Amniotic epithelial cell (primary cell): ENCODE results near the gene PTOV1.

Experiments
- DNase-seq: peaks from one replicate; pipeline ENCODE4 v3.0.0-alpha.2; 2010; ENCODE audit warnings: low read depth

The PTOV1 gene

DNA sequence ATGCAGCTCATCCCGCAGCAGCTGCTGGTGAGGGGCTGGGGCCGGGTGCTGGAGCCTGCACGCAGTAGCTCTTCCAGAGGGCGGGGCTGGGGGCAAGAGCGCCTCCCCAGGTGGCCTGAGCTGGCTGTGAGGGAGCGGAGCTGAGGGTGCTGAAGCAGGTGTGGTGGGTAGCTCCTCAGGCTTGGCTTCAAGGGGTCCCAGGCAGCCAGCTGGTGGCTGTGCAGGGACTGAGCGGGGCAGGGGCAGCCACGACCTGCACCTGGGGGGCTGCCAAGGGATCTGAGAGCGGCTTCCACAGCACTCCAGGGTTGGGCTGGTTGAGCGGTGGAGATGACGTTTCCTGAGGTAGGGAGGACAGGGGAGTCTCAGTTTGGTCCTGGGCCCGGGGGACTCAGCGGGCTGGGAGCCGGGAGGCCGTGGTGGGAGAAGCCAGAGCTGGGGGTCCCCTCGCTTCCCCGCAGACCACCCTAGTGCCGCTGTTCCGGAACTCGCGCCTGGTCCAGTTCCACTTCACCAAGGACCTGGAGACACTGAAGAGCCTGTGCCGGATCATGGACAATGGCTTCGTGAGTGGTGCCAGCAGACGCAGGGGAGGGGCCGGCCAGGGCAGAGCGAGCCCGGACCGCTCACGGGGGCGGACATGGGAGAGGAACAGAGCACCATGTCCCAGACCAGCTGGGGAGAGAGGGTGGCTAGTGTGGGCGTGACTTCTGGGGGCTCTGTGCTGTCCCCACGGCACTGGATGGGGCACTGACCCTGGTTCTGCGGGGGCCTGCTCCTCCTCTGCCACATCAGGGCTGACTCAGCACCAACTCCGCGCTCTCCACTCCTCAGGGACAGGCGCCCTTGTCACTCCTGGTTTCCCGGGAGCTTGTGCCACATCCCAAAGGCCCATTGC lies 7.4 kb downstream of the PTOV1 start:
- DNase-seq: no peak

DNA sequence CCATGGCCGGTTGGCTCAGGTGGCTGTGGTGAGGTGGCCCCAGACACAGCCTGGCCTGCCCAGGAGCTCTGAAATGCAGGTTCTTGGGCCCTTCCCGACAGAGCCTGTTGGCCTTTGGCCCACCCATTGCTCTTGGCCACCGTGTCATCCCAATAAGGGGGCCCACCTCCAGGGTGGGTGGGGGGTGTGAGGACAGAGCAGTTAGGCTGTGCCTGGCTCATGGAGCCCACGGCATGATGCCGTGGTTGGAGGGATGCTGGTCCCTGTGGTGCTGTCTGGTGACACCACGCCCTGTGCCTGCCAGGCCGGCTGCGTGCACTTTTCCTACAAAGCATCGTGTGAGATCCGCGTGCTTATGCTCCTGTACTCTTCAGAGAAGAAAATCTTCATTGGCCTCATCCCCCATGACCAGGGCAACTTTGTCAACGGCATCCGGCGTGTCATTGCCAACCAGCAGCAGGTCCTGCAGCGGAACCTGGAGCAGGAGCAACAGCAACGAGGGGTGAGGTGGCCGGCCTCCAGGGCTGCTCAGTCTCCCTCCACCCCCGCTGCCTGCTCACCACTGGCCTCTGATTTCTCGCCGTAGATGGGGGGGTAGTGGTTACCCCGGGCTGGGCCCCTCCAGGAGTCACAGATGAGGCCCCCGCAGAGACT lies 8.8 kb downstream of the PTOV1 start:
- DNase-seq: no peak

DNA sequence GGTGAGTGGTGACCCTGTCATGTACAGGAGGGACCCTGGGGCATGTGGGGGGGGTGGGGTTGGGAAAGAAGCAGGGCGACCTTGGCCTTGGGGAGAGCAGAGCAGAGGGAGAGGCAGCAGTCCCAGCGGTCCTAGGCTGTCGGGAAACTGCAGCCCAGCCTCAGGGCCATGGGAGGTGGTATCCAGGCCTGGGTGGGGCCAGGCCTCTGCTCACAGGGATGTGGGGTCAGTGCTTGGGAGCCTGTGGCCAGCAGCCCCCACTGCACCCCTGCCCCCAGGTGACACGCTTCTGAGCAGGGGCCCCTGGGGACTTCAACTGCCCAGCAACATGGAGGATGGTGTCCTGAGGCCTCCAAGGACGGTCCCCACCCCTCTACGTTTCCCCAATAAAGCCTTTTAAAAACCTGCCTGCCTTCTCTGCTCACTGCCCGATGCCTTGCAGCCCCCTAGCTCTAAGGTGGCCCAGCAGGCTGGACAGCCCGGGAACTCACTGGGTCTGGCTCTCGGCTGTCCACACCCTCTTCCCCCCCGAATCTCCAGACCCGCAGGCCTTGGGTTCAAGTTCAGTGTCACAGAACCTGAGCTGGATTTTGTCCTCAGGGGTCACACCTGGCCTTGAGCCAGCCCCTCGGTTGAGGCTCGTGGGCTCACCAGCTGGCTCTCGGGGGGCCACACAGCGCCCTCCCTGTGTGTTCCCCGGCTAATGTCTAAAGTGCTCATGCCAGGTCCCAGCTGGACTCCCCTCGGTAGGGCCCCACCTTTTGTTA lies 9.6 kb downstream of the PTOV1 start:
- DNase-seq: no peak

DNA sequence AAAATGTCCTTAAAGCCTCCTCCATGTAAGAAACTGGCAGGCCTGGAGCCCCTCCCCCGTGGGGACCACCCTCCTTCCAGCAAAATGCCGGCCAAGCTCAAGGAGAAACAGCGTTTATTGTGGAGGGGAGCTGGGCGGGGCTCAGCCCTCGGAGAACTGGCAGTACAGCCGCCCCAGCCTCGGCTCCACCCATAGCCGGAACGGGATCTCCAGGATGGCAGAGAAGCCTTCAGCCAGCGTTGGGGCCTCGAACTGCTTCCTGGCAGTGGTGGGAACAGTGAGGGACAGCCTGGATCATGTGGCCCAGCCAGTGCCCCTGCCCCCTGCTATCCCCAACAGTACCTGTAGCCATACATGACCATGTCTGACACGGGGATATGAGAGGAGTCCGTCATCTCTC lies 10.1 kb downstream of the PTOV1 start:
- DNase-seq: no peak

DNA sequence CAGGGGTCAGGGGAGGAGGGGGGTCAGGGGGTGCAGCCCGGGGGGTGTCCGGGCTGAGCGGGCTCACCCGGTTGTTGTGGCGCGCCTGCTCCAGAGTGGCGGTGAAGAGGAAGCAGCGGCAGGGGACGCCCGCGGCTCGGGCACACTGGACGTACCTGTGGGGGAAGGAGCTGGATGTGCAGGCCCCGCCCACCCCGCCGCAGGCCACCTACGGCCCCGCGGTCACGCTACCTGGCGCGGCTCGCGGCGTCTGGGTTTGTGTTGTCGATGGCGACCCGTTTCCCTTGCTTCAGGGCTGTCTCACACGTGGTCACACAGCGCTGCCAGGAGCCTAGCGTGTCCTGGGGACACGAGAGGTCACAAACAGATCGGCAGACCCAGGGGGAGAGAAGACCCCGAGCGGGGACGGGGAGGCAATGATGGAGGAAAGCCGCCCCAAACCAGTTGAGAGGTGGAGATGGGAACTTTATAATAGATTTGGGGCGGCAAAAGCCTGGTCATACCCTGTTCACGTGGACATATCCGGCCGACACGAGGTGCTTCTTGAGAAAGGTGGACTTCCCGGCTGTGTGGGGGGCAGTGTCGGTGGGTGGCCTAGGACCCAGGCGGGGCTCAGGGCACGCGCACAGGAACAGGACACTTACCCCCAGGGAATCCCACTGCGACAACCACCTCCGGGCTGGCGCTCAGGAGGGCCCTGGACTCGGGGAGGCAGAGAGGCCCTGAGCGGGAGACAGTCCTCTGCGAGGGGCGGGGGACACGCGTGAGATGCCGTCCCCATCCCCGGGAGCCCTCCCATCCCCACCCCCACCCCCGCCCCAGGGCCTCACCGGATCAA lies 10.8 kb downstream of the PTOV1 start:
- DNase-seq: no peak

DNA sequence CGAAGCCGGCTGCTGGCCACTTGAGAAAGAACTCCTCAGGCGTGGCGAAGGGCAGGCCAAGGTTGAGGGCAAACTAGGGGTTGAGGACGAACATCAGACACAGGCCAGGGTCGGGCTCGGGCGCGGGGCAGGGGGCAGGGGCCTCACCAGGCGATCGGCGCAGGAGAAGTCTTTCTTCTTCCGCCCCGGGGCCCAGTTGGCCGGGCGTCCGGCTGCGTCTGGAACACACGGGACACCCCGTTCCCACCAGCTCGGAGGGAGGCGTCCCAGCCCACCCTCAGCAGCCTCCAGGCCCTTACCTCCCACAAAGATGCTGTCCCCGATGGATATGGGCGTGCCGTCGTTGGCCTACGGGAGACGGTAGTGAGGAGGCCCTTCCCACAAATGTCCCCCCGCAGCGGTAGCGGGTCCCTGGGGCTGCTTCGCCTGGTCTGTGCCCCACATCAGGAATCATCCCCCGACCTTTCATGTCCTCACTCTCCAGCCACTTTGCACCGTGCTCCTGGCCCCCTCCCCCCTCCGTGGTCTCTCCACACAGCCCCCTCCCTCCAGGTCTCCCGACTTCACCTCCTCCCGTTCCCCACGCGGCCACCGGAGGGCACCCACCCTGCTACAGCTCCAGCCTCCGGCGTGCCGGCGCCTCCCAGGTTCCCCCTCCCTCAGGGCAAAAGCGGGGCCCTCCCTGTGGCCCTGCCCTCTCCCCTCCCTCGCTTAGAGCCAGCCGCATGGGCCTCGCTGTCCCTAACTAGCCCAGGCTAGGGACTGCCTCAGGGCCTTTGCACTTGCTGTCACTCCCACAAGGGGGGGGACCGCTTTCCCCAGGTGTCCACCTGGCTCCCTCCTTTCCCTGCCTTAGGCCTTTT lies 11.7 kb downstream of the PTOV1 start:
- no peak for DNase-seq

DNA sequence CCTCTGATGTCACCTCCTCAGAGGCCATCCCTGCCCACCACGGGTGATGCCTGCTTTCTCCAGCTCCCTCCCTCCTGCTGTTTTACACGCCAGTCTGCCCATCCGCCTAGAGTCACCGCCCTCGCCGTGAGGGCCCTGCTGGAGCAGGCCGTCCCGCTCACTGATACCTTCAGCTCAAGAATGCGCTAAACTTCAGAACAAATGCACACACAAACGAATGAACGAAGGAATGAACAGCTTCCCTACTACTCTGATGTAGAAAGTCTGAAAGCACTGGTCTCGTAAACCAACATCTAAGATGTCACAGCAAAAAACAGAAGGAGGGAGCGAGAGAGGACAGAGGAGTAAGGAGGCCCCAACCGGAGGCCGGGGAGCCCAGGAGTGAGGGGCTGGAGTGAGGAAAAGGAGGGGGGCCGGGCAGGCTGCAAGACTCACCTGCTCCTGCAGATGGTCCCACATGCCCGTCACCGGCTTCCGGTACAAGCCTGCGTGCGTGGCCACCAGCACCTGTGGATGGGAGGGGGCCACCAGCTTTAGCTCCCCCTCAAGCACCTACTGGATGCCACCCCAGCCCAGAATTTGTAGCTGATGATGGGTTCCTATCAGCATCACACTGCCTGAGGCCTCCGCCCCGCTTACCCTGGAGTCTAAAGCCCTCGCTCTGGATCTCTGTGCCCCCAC lies 12.4 kb downstream of the PTOV1 start:
- no peak for DNase-seq

DNA sequence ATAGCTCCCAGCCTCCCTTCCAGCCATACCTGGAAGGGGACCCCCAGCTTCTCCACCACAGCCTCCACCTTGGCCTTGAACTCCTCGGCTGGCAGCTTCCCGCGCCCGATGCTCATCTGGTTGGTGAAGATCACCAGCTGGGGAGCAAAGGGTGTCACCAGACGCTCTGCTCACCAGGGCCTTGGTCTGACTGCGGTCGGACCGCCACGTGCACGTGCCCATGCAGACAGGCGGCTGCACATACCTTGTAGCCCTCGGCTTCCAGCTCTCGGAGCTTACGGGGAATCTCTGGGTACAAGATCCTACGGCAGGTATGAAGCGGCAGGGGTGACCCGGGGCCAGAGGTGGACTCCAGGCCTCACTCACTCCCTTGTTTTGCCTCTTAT lies 13.0 kb downstream of the PTOV1 start:
- no peak for DNase-seq

DNA sequence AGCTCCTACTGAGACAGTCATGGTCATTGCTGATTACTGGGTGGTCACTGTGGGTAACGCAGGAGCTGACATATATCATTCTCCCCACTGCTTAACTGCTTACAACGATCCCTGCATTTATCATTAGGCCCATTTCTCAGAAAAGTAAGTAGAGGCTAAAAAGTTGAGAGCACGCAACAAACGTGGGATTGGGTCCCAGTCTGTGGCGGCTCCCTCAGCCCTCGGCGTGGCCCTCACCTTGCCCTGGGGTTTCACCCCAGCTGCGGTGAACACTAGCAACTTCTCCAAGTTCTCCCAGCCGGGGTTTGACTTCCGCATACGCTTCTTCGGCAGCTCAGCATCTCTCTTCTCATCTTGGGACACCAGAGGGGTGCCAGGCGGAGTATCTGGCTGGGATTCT lies 13.9 kb downstream of the PTOV1 start:
- DNase-seq: no peak

DNA sequence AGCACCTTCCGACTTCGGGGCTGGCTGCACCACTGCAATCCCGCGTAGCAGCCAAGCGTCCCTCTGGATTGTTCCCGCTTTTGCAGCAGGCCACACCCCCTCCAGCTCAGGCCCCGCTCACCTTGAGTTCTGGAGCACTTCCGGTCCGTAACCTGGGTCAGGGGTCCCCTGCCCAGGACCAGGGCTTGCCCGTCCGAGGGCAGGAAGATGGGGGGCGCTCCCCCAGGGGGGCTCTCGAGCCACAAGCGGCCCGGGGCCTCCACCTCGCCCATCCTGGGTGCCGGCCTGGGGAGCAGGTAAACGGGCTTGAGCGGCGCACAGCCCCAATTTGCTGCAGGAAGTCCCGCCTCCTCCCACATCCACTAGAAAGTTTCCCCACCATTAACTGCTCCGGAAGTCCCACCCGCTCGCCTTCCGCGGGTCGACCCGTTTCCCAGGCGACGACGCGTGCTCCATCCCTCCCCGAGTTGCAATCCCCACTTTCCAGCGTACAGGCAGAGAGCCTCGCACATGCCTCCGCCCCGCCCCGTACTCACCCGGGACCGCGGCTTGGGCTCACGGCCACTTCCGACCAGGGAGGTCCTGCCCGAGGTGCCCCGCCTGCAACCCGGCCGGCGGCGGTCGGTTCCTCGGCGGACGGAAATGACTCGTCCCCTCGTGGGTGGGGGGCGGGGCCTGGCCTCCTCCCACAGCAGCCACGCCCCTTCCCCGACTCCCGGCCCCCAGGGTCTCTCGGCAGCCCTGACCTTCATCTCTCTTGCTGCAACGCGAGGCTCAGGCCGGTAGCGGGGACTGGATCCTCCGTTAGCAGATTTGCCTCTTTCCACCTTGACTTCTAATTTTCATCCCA lies 16.2 kb downstream of the PTOV1 start, which contains the start of gene PNKP:
Gene PNKP (minus strand): TSS at position 644 of the 850 bp plus-strand sequence. CDS start 372 bp downstream, at position 272.
- DNase-seq: peak; percentile 82

DNA sequence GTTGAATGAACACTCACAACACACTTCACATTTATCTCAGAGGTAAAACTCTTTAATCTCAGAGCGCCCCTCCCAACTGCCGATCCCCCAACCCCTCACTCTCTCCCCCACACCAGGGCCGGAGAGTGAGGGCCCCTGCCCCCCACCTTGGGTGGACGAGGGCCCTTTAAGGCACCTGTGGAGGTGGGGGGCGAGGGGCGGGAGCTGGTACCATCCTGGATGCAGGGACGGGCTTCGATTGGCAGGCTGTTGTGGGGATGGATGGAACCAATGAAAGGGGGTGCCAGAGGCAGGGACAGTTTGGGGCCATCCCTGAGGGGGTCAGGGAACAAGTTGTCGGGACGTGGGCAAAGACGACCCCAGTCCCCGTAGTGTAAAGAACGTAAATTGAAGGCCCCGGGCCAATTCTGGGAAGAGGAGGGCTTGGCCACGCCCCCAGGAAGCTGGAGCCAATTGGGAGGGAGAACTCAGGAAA lies 18.1 kb downstream of the PTOV1 start:
- no peak for DNase-seq

DNA sequence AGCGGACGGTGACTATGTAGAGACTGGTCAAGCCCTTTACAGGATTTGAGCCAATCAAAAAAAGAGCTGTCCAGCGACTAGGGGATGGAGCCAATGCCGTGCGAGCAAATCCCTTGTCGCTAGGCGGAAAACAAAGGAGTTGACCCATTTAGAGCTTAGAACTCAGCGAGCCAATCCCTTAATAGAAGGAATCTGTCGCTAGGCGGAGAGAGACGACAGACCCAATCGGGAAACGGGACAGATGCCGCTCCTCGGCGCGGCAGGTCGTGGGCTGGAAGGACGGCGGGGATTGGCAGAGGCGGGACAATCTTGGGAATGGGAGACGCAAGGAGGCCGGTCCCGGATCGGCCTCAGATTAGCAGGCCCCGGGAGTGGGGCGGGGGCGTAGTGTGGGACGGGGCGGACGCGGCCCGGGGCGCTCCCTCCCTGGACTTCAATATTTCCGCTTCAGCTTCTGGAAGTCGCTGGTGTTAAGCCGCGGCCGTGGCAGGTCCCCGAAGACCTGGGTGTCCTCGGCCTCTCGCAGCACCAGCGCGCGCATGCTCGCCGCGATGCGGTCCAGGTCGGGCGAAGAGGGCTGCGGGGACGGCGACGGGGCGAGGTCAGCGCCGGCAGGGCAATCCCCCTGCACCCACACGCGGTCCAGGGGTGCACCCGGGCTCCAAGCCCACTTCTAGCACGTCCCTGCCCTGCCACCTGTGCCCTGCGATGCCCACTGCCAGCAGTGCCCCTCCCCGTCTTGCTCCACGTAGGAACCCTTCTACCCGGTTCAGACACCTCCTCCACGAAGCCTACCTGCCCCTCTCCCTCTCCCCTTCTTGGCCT lies 18.7 kb downstream of the PTOV1 start:
- DNase-seq: peak; percentile 100

DNA sequence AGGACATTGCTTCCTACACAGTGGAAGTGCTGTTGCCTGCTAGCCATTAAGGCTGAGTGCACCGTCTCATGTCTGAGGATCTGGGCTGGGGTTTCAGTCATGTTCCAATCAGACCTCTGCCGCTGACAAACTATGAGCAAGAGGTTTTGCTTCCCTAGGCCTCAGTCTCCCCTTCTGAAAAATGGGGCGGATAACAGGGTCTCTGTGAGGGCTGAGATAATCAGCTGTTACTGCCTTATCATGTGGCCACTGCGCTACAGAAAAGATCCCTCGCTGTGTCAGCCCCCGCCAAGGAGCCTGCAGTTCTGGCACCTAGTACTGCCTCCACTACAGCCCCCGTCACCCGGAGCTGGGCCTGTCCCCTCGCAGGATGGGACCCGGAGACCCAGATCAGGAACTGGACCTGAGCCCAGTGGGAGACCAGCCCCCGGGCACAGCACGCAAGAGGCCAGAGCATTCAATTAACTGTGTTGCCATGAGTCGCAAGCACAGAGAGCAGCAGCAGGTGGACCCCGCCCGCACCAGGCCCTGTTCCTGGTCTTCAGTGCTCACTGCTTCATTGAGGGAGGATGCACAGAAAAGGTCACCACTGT lies 19.4 kb downstream of the PTOV1 start:
- no peak for DNase-seq

DNA sequence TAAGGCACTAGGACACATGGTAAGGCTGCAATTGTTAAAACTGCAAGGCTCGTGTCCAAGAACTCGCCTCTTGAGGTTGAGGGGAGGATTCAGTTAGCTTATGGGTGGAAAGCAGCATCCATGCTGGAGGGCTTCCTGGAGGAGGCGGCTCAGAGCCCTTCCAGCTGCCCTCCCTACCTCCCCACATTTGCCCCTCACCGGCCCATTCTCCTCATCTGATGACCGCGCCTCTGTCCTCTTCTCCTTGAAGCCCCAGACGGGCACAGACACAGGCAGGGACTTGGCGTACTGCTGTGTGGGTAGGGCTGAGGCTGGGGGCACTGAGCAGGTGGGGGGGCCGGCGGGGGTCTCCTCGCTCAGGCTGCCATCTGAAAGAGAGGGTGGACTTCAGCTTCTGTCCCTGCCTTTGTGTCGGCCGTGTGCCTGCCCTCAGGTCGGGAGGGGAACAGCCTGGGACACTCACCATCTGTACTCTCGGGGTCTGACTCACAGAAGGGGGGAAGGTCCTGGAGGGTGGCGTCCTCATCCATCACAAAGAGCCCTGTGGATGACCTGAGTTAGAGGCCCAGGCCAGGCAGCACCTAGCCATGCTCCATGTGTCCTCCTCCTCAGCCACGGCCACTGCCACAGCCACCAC lies 20.5 kb downstream of the PTOV1 start:
- DNase-seq: no peak

DNA sequence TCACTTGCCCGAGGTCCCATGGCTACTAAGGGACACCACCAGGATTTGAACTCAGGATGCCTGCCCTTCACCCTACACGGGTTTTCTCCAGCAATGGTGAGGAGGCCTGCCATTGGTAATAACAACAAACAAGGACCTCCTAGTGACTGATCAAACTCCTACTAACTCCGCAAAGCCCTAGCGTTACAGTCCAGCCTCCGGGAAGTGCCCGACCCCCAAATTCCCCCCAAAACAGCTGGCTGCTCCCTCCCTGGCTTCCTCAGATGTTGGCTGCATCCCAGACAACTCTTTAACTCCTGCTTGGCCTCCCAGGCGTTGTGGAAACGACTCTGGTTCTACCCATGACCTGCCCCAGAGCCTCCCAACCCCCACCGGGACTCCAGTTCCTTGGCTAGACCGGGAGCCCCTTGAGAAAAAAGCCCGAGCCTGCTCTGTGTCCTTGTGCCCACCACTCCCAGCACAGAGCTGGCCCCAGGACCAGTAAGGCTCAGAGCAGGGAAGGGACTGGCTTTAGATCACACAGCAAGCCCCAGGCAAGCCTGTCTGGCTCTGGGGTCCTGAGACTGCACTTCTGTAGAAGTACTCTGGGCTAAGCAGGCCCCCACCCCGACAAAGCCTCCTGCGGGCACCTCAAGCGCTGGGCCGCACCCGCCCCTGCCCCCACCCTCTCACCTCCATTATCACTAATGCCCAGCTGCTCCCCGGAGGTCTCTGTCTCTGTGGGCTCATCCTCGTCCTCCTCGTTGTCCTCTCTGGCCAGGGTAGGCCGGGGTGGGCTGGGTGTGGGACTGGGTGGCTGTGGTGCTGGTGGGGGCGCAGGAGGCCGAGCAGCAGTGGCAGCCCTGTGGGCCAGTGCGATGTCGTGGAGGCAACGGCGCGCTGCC lies 21.5 kb downstream of the PTOV1 start:
- no peak for DNase-seq

DNA sequence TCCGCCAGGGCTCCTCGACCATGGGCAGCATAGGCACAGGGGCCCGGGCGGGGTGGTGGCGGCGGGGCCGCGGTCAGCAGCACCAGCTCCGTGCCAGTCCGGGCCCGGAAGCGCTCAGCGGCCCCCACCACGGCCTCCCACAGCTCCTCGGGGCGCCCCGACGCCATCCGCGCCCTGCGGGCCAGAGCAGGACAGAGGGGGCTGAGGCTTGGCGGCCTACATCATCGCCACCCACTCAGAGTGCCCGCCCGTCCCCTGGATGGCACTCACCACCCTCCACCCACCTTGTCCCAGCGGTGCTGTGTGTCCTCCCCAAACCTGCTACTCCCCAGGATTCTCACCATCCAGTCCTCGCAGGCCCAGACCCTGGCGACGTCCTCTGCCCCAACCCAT lies 22.2 kb downstream of the PTOV1 start:
- no peak for DNase-seq
